Measurements from ENCODE around the gene GULP1. TPM values are rescaled to one million over a fixed set of nuclear protein-coding genes. Genes with fewer than 3 reads are reported as not detected.
"Not testable (repeated sequence)": the region's sequence is repeated elsewhere in the genome, so short reads cannot be mapped to it uniquely, and the experiment has no call there.

Gene GULP1
- total and polyA plus RNA-seq, 11 donors = 1.1 to 8.3 (median 4.7) TPM

DNA sequence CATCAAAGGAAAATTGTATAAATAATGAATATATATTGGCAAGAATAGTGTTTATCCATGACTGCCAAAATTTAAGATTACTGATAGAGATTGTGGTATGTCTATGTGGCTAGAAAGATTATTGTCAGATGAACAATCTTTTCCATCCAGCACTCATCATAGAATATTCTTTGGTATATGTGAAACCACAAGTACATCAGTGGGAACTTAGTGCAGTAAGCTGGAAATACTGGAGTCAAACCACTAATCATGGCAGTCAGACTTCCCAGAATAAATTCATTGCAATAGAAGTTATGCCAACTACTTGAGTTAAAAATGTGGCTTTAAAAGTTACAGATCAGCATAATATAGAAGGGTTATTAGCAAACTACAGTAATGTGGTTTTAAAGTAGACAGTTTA, 310.3 kb downstream of the GULP1 start:
- no peaks in the 10 kb centered on the region for H3K9me3 ChIP-seq
- ATAC-seq (no peak), DNase-seq (no peak)
- H3K36me3 ChIP-seq = no peaks in the 10 kb centered on the region
- no peaks in the 10 kb centered on the region for H3K27me3 ChIP-seq
- no peak for TF ChIP-seq POLR2A (IDR thresholded peaks at IDR 0.05)
- no peak for TF ChIP-seq CTCF (IDR thresholded peaks at IDR 0.05)
- H3K4me3 ChIP-seq = no peak overlapping the region
- peaks cover 0 to 23% (median 0%) of the 10 kb centered on the region in 12 donors for H3K4me1 ChIP-seq
- intact Hi-C loops (cut with DNase I) = no loop called here
- H3K27ac ChIP-seq = no peak overlapping the region

- no peak overlapping the region for H3K4me3 ChIP-seq
- intact Hi-C loops (cut with DNase I) = no loop called here
- no peaks in the 10 kb centered on the region for H3K27me3 ChIP-seq
- H3K27ac ChIP-seq = no peak overlapping the region
- TF ChIP-seq CTCF (IDR thresholded peaks at IDR 0.05) (no peak), POLR2A (IDR thresholded peaks at IDR 0.05) (no peak)
- no peaks in the 10 kb centered on the region for H3K36me3 ChIP-seq
- WGBS, 4 donors = 57 to 73% (median 62%) methylated on average over 1 of the region's 1 CpG
- DNase-seq = no peak
- no peak for ATAC-seq
- H3K4me1 ChIP-seq = peaks cover 0 to 11% (median 0%) of the 10 kb centered on the region in 12 donors
- no peaks in the 10 kb centered on the region for H3K9me3 ChIP-seq
Measured at GRCh38 chr2:188604579-188604978, 312.9 kb downstream of the GULP1 start.

- H3K27me3 ChIP-seq; ATAC-seq; H3K27ac ChIP-seq; intact Hi-C loops (cut with DNase I); DNase-seq; H3K9me3 ChIP-seq; H3K4me1 ChIP-seq; H3K36me3 ChIP-seq: not testable (repeated sequence)
- WGBS, 4 donors = 93 to 96% (median 96%) methylated on average over 19 to 36 of the region's 39 CpGs
- H3K4me3 ChIP-seq = peak overlapping the region in 1 of 12 donors; percentile 28
Measured at GRCh38 chr2:188605609-188606584, 314.2 kb downstream of the GULP1 start.

DNA sequence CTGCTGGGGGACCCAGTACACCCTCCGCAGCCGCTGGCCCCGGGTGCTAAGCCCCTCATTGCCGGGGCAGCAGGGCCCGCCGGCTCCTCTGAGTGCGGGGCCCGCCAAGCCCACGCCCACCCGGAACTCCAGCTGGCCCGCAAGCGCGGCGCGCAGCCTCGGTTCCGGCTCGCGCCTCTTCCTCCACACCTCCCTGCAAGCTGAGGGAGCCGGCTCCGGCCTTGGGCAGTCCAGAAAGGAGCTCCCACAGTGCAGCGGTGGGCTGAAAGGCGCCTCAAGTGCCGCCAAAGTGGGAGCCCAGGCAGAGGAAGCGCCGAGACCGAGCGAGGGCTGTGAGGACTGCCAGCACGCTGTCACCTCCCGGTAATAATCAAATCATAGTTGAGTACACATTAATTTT, 314.9 kb downstream of the GULP1 start:
- H3K4me1 ChIP-seq; ATAC-seq; H3K9me3 ChIP-seq; DNase-seq; H3K27ac ChIP-seq; intact Hi-C loops (cut with DNase I); H3K36me3 ChIP-seq; H3K27me3 ChIP-seq: not testable (repeated sequence)
- H3K4me3 ChIP-seq = peak overlapping the region in 1 of 12 donors; percentile 28
- 96 to 99% (median 97%) methylated on average over 15 to 30 of the region's 30 CpGs for WGBS, 4 donors

GRCh38 chr2:188607501-188607900, 315.8 kb downstream of the GULP1 start:
- Histone ChIP-seq H3K4me1 (no peaks in the 10 kb centered on the region), H3K4me3 (no peak overlapping the region), H3K27ac (no peak overlapping the region), H3K27me3 (no peaks in the 10 kb centered on the region), H3K9me3 (peaks cover 0 to 6% (median 0%) of the 10 kb centered on the region in 12 donors), H3K36me3 (no peaks in the 10 kb centered on the region)
- DNase-seq = no peak
- WGBS, 4 donors = 40 to 44% (median 43%) methylated on average over 2 of the region's 2 CpGs
- ATAC-seq = no peak
- intact Hi-C loops (cut with DNase I) = no loop called here
- TF ChIP-seq POLR2A (IDR thresholded peaks at IDR 0.05) (no peak), CTCF (IDR thresholded peaks at IDR 0.05) (no peak)
